AG10803 (cell line): Measurements from ENCODE around the gene MRPL30.

Source experiments
- DNase-seq: peaks from one replicate; pipeline ENCODE4 v3.0.0; 2010; ENCODE audit warnings: low read depth
- H3K4me3 ChIP-seq: 2 replicates; pipeline ENCODE4 v1.5.1; 2011; ENCODE audit warnings: mild to moderate bottlenecking, low read length, control low read depth
- TF ChIP-seq, protein P1 (sequence below): conservative IDR thresholded peaks from 2 replicates; pipeline ENCODE4 v1.5.1; 2011; ENCODE audit warnings: mild to moderate bottlenecking, low read length, control low read depth, inconsistent platforms

MRPL30 gene

DNA sequence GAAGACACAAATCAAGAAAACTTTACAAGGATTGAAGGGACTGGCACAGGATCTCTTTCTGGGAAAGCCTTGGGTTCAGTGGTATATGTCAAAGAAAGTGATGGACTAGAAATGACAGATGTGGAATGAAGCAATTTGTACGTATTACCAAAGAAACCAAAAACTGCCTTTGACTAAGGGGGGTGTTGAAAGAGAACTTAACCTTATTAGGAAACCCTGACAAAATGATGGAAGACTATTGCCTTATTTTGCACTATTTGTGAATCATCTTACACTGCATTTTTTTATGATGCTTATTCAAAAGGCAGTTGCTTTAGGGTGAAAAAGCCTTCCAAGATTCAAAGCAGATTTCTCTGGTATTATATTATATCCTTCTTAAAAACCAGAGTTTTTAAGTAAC, 30.3 kb upstream of the MRPL30 start:
- TF ChIP-seq, protein P1, sequence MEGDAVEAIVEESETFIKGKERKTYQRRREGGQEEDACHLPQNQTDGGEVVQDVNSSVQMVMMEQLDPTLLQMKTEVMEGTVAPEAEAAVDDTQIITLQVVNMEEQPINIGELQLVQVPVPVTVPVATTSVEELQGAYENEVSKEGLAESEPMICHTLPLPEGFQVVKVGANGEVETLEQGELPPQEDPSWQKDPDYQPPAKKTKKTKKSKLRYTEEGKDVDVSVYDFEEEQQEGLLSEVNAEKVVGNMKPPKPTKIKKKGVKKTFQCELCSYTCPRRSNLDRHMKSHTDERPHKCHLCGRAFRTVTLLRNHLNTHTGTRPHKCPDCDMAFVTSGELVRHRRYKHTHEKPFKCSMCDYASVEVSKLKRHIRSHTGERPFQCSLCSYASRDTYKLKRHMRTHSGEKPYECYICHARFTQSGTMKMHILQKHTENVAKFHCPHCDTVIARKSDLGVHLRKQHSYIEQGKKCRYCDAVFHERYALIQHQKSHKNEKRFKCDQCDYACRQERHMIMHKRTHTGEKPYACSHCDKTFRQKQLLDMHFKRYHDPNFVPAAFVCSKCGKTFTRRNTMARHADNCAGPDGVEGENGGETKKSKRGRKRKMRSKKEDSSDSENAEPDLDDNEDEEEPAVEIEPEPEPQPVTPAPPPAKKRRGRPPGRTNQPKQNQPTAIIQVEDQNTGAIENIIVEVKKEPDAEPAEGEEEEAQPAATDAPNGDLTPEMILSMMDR, result no peak
- H3K4me3 ChIP-seq, result no peak overlapping the region
- DNase-seq, result peak; percentile 42

GRCh38 chr2:99152199-99152895, 28.6 kb upstream of the MRPL30 start:
- TF ChIP-seq, protein P1, result no peak
- no peak overlapping the region for H3K4me3 ChIP-seq
- DNase-seq, result no peak

- TF ChIP-seq, protein P1, result no peak
- peak overlapping the region; percentile 91 for H3K4me3 ChIP-seq
- DNase-seq, result peak; percentile 11
Measured at GRCh38 chr2:99153921-99154604, 26.9 kb upstream of the MRPL30 start.

DNA sequence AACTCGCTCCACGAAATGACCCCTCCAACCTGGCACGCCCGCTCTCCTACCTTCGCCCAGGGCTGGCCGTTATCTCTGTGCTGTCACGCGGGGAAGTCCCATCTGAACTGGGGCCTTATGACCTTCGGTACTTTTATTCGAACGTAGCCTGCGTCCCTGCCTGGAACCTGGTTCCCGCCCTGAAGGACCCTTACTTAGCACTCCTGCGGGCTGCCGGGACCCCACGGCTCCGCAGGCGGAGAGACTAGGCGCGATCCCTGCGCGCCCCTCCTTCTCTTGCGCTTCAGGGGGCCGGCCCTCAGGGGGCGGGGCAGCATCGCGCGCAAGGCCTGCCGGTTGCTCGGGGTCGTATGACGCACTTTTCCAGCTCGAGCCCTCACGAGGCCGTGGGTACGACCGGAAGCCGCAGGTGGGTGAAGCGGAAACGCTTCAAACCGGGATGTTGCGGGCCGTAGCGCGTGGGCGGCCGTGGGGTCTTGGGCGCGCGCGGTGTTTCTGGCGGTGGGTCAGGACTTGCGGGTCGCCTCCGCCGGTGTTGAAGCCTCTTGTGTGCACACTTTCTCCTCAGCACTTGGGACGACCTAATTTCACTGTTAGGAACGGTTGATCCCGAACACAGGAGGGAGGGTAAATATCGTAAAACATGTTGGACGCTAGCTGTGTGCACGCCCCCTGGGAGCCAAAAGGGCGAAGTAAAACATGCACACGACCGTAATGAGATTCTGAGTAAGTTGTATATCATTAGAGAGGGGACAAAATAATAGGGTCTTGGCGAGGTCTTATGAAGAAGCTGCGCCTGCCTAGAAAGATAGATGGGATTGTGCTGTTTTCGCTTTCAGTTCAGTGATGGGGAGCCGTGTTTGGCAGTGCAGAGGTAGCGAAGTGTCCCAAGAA, 26.1 kb upstream of the MRPL30 start, which contains the start of the genes LIPT1 and TSGA10:
Gene LIPT1 (plus strand): TSS at position 325 of the 894 bp plus-strand sequence. CDS start 6,991 bp downstream, outside the sequence.
Gene TSGA10 (minus strand): TSS at position 300 of the 894 bp plus-strand sequence. CDS start 45,503 bp downstream, outside the sequence.
- H3K4me3 ChIP-seq, result peak within 1 kb of the TSS; percentile 91
- TF ChIP-seq, protein P1, result peak; percentile 24
- peak; percentile 84 for DNase-seq

DNA sequence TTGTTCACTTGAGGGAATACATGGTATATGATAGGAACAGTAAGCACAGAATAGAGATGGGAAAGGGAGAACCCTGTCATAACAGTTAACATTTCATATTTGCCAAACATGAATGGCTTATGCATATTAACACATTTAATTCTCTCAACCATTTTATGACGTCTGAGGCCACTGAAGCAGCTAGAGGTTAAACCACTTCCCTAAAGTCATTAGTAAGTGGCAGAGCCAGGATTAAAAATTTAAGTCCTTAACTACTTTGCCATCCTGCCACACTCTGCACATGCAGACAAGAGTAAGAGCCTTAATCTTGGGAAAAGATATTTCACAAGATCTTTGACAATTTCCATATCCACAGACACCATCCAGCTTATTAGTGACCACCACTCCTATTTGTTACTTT, 24.1 kb upstream of the MRPL30 start:
- no peak for DNase-seq
- H3K4me3 ChIP-seq, result no peak overlapping the region
- TF ChIP-seq, protein P1, result no peak

- DNase-seq, result no peak
- TF ChIP-seq, protein P1, result no peak
- H3K4me3 ChIP-seq, result no peak overlapping the region
Measured at GRCh38 chr2:99158599-99158998, 22.4 kb upstream of the MRPL30 start.
